ENCODE results near the gene NCOA3.

The NCOA3 gene

GRCh38 chr20:47664744-47665143, 163.1 kb downstream of the NCOA3 start:
- TF ChIP-seq CTCF (IDR thresholded peaks at IDR 0.05; ENCODE audit: low read depth, low read length, missing control alignments) = no peak
- Histone ChIP-seq H3K27me3 (replicated peaks) (no peaks in the 10 kb centered on the region), H3K27ac (no peak overlapping the region), H3K4me3 (ENCODE audit: low read depth, low read length) (no peak overlapping the region), H3K36me3 (replicated peaks) (peaks cover 5% of the 10 kb centered on the region)
- DNase-seq = no peak
- in situ Hi-C loops (cut with HindIII; ENCODE audit: low pct_ligation_motif_present, low sequenced_read_pairs) = no loop called here

GRCh38 chr20:47665221-47665991, 163.7 kb downstream of the NCOA3 start:
- Histone ChIP-seq H3K27ac (no peak overlapping the region), H3K36me3 (replicated peaks) (peaks cover 5% of the 10 kb centered on the region)

GRCh38 chr20:47666304-47666703, 164.6 kb downstream of the NCOA3 start:
- no peak for TF ChIP-seq CTCF (IDR thresholded peaks at IDR 0.05; ENCODE audit: low read depth, low read length, missing control alignments)
- no peak overlapping the region for H3K4me3 ChIP-seq (ENCODE audit: low read depth, low read length)
- no peak for DNase-seq
- no peaks in the 10 kb centered on the region for H3K27me3 ChIP-seq (replicated peaks)
- H3K36me3 ChIP-seq (replicated peaks) = peaks cover 5% of the 10 kb centered on the region
- no peak overlapping the region for H3K27ac ChIP-seq
- in situ Hi-C loops (cut with HindIII; ENCODE audit: low pct_ligation_motif_present, low sequenced_read_pairs) = no loop called here

More at GRCh38 chr20:47665221-47665991, 163.7 kb downstream of the NCOA3 start:
- no peaks in the 10 kb centered on the region for H3K27me3 ChIP-seq (replicated peaks)
- H3K4me3 ChIP-seq (ENCODE audit: low read depth, low read length) = no peak overlapping the region
- no peak for DNase-seq
- TF ChIP-seq CTCF (IDR thresholded peaks at IDR 0.05; ENCODE audit: low read depth, low read length, missing control alignments) = no peak
- in situ Hi-C loops (cut with HindIII; ENCODE audit: low pct_ligation_motif_present, low sequenced_read_pairs) = no loop called here

- no peak for DNase-seq
- no peak for TF ChIP-seq CTCF (IDR thresholded peaks at IDR 0.05; ENCODE audit: low read depth, low read length, missing control alignments)
- no peak overlapping the region for H3K4me3 ChIP-seq (ENCODE audit: low read depth, low read length)
- H3K27ac ChIP-seq = no peak overlapping the region
- in situ Hi-C loops (cut with HindIII; ENCODE audit: low pct_ligation_motif_present, low sequenced_read_pairs) = no loop called here
- no peaks in the 10 kb centered on the region for H3K27me3 ChIP-seq (replicated peaks)
- H3K36me3 ChIP-seq (replicated peaks) = peaks cover under 1% of the 10 kb centered on the region
Observed at GRCh38 chr20:47667086-47667485, 165.4 kb downstream of the NCOA3 start.

GRCh38 chr20:47667531-47668312, 166.0 kb downstream of the NCOA3 start:
- Histone ChIP-seq H3K27ac (no peak overlapping the region), H3K27me3 (replicated peaks) (no peaks in the 10 kb centered on the region), H3K36me3 (replicated peaks) (no peaks in the 10 kb centered on the region), H3K4me3 (ENCODE audit: low read depth, low read length) (no peak overlapping the region)
- no peak for DNase-seq
- in situ Hi-C loops (cut with HindIII; ENCODE audit: low pct_ligation_motif_present, low sequenced_read_pairs) = no loop called here
- TF ChIP-seq CTCF (IDR thresholded peaks at IDR 0.05; ENCODE audit: low read depth, low read length, missing control alignments) = no peak

Measured in brain microvascular endothelial cell (primary cell).